Stimulated activated naive CD4-positive, alpha-beta T cell (primary cell): Measurements from ENCODE around the gene ZNF732.
"Not testable (repeated sequence)": the region's sequence is repeated elsewhere in the genome, so short reads cannot be mapped to it uniquely, and the experiment has no call there.

Experiments used
- DNase-seq, 6 experiments: peaks; one replicate each; lab custom pipeline; 2025; lab: John Stamatoyannopoulos, UW

Gene ZNF732

DNA sequence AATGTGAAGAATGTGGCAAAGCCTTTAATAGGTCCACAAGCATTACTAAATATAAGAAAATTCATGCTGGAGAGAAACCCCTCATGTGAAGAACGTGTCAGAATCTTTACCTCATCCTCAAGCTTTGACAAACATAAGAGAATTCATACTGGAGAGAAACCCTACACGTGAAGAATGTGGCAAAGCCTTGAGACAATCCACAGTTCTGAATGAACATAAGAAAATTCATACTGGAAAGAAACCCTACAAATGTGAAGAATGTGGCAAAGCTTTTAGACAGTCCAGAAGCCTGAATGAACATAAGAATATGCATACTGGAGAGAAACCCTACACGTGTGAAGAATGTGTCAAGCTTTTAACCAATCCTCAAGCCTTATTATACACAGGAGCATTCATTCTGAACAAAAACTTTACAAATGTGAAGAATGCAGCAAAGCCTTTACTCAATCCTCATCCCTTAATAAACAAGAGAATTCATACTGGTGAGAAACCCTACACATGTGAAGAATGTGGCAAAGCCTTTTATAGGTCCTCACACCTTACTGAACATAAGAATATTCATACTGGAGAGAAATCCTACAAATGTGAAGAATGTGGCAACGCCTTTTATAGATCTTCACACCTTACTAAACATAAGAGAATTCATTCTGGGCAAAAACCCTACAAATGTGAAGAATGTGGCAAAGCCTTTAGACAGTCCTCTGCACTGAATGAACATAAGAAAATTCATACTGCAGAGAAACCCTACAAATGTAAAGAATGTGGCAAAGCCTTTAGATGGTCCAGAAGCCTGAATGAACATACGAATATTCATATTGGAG lies 51.1 kb downstream of the ZNF732 start:
- DNase-seq = no peak

DNA sequence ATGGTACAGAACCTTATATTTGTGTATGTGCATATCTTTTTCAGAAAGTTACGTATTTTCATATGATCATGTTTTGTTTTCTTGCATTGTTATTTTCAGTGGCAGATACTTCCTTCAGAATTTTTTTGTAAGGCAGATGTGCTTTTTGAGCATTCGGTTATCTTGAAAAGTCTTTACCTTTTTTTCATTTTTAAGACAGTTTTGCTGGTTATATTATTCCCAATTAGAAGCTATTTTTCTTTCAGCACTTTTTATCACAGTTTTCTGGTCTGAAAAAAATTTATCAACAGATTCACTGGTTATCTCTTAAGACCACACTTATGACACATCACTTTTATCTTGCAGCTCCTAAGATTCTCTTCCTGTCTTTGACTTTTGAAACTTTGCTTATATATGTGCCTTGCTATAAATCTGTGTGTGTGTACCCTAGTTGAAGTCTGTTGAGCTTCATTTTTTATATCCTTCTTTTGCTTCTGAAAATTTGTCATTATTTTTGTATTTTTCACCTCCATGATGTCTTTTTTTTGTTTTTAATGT lies 53.1 kb downstream of the ZNF732 start:
- DNase-seq = no peak

DNA sequence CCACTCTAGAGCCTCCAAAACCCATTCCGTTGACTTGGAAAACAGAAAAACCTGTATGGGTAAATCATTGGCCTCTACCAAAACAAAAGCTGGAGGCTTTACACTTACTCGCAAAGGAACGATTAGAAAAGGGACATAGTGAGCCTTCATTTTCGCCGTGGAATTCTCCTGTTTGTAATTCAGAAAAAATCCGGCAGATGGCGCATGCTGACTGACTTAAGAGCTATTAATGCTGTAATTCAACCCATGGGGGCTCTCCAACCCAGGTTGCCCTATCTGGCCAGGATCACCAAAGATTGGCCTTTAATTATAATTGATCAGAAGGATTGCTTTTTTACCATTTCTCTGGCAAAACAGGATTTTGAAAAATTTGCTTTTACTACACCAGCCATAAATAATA lies 60.8 kb downstream of the ZNF732 start:
- DNase-seq = peak; percentile 3 to 62 (median 33)

DNA sequence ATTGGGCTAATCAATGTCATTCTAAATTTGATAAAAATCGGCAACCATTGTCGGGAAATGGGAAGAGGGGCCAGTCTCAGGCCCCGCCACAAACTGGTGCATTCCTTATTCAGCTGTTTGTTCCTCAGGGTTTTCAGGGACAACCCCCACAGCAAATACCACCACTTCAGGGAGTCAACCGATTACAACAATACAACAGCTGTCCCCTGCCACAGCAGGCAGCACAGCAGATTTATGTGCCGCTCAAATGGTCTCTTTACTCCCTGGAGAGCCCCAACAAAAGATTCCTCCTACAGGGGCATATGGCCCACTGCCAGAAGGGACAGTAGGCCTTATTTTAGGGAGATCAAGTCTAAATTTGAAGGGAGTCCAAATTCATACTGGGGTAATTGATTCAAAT lies 61.8 kb downstream of the ZNF732 start:
- no peak for DNase-seq

DNA sequence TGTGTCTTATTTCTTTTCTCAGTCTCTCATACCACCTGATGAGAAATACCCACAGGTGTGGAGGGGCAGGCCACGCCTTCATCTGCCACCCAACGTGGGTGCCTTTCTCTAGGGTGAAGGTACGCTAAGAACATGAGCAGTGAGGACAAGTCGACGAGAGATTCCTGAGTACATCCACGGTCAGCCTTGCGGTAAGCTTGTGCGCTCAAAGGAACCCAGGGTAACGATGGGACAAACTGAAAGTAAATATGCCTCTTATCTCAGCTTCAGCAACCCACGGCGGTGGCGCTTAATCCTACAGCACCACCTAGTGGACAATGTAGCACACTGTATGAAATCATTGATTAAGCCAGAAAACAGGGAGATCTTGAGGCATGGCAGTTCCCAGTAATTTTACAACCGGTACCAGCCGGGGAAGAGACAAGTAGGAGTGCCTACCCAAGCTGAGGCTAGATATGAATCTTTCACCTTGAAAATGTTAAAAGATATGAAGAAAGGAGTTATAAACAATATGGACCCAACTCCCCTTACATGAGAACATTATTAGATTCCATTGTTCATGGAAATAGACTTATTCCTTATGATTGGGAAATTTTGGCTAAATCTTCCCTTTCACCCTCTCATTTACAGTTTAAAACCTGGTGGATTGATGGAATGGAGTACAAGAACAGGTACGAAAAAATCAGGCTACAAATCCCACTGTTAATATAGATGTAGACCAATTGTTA lies 63.0 kb downstream of the ZNF732 start:
- peak; percentile 47 to 81 (median 62) for DNase-seq

DNA sequence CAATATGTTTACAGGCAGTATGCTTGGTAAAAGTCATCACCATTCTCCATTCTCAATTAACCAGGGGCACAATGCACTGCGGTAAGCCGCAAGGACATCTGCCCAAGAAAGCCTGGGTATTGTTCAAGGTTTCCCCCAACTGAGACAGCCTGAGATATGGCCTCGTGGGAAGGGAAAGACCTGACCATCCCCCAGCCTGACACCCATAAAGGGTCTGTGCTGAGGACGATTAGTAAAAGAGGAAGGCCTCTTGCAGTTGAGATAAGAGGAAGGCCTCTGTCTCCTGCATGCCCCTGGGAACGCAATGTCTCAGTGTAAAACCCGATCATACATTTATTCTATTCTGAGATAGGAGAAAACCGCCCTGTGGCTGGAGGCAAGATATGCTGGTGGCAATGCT lies 63.9 kb downstream of the ZNF732 start:
- not testable (repeated sequence) for DNase-seq

DNA sequence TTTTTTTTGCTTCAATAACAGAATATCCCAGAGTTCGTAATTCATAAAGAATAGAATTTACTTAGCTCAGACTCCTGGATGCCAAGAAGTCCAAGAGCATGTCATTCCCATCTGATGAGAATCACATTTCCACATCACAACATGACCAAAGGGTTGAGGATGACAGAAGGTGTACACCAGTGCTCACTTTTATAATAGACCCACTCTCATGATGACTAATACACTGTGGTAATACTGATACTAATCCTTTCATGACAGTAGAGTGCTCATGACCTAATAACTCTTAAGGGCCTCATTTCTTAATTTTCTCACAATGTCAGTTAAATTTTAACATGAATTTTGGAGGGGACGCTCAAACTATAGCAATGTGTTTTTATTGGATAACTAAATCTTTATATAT lies 69.2 kb downstream of the ZNF732 start:
- no peak for DNase-seq

DNA sequence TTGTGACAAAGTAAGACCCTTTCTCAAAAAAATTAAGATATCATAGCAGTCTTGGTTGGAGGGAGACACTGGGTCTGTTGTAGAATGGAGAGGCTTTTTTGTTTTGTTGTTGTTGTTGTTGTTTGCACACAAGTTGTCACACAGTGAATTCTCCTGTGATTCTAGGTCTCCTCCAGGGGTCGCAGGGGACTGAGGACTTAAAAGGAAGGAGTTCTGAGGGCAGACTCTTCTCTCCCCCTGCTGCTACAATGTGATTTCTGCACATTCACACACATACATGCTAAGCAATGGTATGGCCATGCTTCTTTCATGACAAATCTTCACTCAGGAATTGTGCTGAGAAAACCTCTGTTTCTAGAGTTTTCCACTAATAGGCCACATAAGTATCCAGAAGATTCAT lies 71.1 kb downstream of the ZNF732 start:
- no peak for DNase-seq

DNA sequence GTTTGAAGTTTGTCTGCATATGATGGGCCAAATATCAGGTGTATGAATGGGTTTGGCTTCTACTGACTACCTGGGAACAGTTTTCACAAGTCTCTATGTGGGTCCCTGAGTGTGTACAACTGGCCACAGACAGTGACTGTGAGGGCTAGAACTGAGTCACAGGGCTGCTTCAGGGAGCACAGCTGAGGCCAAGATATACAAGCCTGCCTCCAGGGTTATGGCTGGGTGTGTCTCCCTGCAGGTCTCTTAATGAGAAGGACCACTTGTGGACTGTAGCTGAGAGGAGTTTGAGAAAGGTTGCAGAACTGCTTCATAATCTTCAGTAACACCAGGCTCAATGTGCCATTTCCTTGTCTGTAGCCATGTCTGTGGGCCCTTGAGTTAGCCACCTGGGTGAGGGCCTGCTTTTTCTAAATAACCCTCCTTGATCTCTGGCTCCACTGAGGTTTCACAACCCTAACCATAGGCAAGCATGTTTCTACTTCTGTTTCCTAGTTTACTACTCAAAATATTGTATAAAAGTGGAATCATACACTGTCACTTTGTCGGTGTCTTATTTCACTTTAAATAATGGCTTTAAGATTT lies 81.3 kb downstream of the ZNF732 start:
- DNase-seq = no peak
